Activated naive CD8-positive, alpha-beta T cell treated with anti-CD3 and anti-CD28 coated beads, Interleukin-2, amount 10 ng/mL, durations not matched to agents 7 days and 5 days (primary cell): ENCODE data around the gene LRRK1. TPM values are rescaled to one million over a fixed set of nuclear protein-coding genes. Genes with fewer than 3 reads are reported as not detected.
"Not testable (repeated sequence)": the region's sequence is repeated elsewhere in the genome, so short reads cannot be mapped to it uniquely, and the experiment has no call there.

Experiments used
- ATAC-seq: fragments of 150-1000 bp; cut with Tn5 transposase; one replicate; pipeline ENCODE4 v1.10.0; 2021; ENCODE audit warnings: low read depth, moderate library complexity
- POLR2A ChIA-PET: fragments of 350-600 bp; sonication (Branson Sonifier 250); formaldehyde crosslinking; loops from one replicate; lab custom pipeline; 2021; ENCODE audit warnings: antibody characterized with exemption; lab: Charles Lee
- DNase-seq: peaks from one replicate; pipeline ENCODE4 v3.0.0; 2021
- H3K27ac Mint-ChIP-seq: one replicate; pipeline ENCODE4 v1.8.0; 2022; ENCODE audit warnings: mild to moderate bottlenecking, mixed read lengths
- H3K27me3 Mint-ChIP-seq: one replicate; pipeline ENCODE4 v1.8.0; 2022; ENCODE audit warnings: mild to moderate bottlenecking, moderate library complexity, mixed read lengths
- H3K36me3 Mint-ChIP-seq: one replicate; pipeline ENCODE4 v1.8.0; 2021; ENCODE audit warnings: mild to moderate bottlenecking, mixed read lengths
- H3K4me1 Mint-ChIP-seq: one replicate; pipeline ENCODE4 v1.8.0; 2021; ENCODE audit warnings: mixed read lengths
- H3K4me3 Mint-ChIP-seq: one replicate; pipeline ENCODE4 v1.8.0; 2022; ENCODE audit warnings: mild to moderate bottlenecking, moderate library complexity, mixed read lengths
- H3K9me3 Mint-ChIP-seq: one replicate; pipeline ENCODE4 v1.8.0; 2021; ENCODE audit warnings: mixed read lengths
- total RNA-seq, 2 experiments: library from RNA; stranded (reverse); gene quantifications; one replicate each; pipeline ENCODE4 v1.2.3, GENCODE V29; 2021

LRRK1 gene
- total RNA-seq, 2 experiments from 2014 or later = 0.48 to 0.97 TPM

- peaks cover 6% of the 10 kb centered on the region for H3K27me3 Mint-ChIP-seq
- DNase-seq = no peak
- peaks cover 9% of the 10 kb centered on the region for H3K4me1 Mint-ChIP-seq
- H3K36me3 Mint-ChIP-seq = no peaks in the 10 kb centered on the region
- no peaks in the 10 kb centered on the region for H3K9me3 Mint-ChIP-seq
- POLR2A ChIA-PET = no interaction called here
- no peak overlapping the region for H3K4me3 Mint-ChIP-seq
- H3K27ac Mint-ChIP-seq = no peak overlapping the region
- ATAC-seq = no peak
Measured at GRCh38 chr15:101071651-101072050, 152.5 kb downstream of the LRRK1 start.

- H3K4me1 Mint-ChIP-seq, POLR2A ChIA-PET, H3K27me3 Mint-ChIP-seq, H3K4me3 Mint-ChIP-seq, H3K27ac Mint-ChIP-seq, DNase-seq, H3K36me3 Mint-ChIP-seq, H3K9me3 Mint-ChIP-seq, ATAC-seq: not testable (repeated sequence)
Measured at GRCh38 chr15:101072235-101072634, 153.1 kb downstream of the LRRK1 start.

- H3K9me3 Mint-ChIP-seq, POLR2A ChIA-PET, H3K27ac Mint-ChIP-seq: not testable (repeated sequence)
Measured at GRCh38 chr15:101077806-101078668, 158.9 kb downstream of the LRRK1 start.

GRCh38 chr15:101078669-101079323 lies 159.6 kb downstream of the LRRK1 start:
- H3K27me3 Mint-ChIP-seq = peaks cover 8% of the 10 kb centered on the region
- POLR2A ChIA-PET = no interaction called here
- H3K9me3 Mint-ChIP-seq = no peaks in the 10 kb centered on the region
- ATAC-seq (no peak), DNase-seq (no peak)
- no peak overlapping the region for H3K27ac Mint-ChIP-seq
- H3K36me3 Mint-ChIP-seq = no peaks in the 10 kb centered on the region
- H3K4me3 Mint-ChIP-seq = no peak overlapping the region
- no peaks in the 10 kb centered on the region for H3K4me1 Mint-ChIP-seq

More at GRCh38 chr15:101077806-101078668, 158.9 kb downstream of the LRRK1 start:
- not testable (repeated sequence) for H3K27me3 Mint-ChIP-seq, H3K36me3 Mint-ChIP-seq, H3K4me3 Mint-ChIP-seq, ATAC-seq, H3K4me1 Mint-ChIP-seq, DNase-seq

GRCh38 chr15:101081900-101082299 lies 162.7 kb downstream of the LRRK1 start:
- no peak for DNase-seq
- no peak for ATAC-seq
- H3K9me3 Mint-ChIP-seq = no peaks in the 10 kb centered on the region
- H3K4me3 Mint-ChIP-seq = no peak overlapping the region
- no peaks in the 10 kb centered on the region for H3K4me1 Mint-ChIP-seq
- no peak overlapping the region for H3K27ac Mint-ChIP-seq
- no peaks in the 10 kb centered on the region for H3K36me3 Mint-ChIP-seq
- POLR2A ChIA-PET = no interaction called here
- peaks cover 12% of the 10 kb centered on the region for H3K27me3 Mint-ChIP-seq

GRCh38 chr15:101083336-101084045 lies 164.3 kb downstream of the LRRK1 start:
- ATAC-seq = no peak
- POLR2A ChIA-PET = no interaction called here
- no peaks in the 10 kb centered on the region for H3K9me3 Mint-ChIP-seq
- no peaks in the 10 kb centered on the region for H3K36me3 Mint-ChIP-seq
- no peak for DNase-seq
- peaks cover 12% of the 10 kb centered on the region for H3K27me3 Mint-ChIP-seq
- H3K27ac Mint-ChIP-seq = no peak overlapping the region
- no peaks in the 10 kb centered on the region for H3K4me1 Mint-ChIP-seq
- no peak overlapping the region for H3K4me3 Mint-ChIP-seq

- Mint-ChIP-seq H3K4me1 (peaks cover 5% of the 10 kb centered on the region), H3K27ac (no peak overlapping the region), H3K4me3 (no peak overlapping the region), H3K36me3 (peaks cover 3% of the 10 kb centered on the region), H3K9me3 (no peaks in the 10 kb centered on the region), H3K27me3 (peaks cover 12% of the 10 kb centered on the region)
- POLR2A ChIA-PET = no interaction called here
- DNase-seq = no peak
- no peak for ATAC-seq
Measured at GRCh38 chr15:101084801-101085200, 165.6 kb downstream of the LRRK1 start.

- no peak overlapping the region for H3K27ac Mint-ChIP-seq
- H3K4me3 Mint-ChIP-seq = no peak overlapping the region
- peaks cover 12% of the 10 kb centered on the region for H3K27me3 Mint-ChIP-seq
- ATAC-seq = no peak
- H3K9me3 Mint-ChIP-seq = no peaks in the 10 kb centered on the region
- H3K36me3 Mint-ChIP-seq = peaks cover 3% of the 10 kb centered on the region
- H3K4me1 Mint-ChIP-seq = peaks cover 8% of the 10 kb centered on the region
- POLR2A ChIA-PET = no interaction called here
- no peak for DNase-seq
Measured at GRCh38 chr15:101085311-101085700, 166.1 kb downstream of the LRRK1 start.

GRCh38 chr15:101086394-101087171 lies 167.4 kb downstream of the LRRK1 start:
- H3K36me3 Mint-ChIP-seq = peaks cover 5% of the 10 kb centered on the region
- no peak overlapping the region for H3K4me3 Mint-ChIP-seq
- no peak overlapping the region for H3K27ac Mint-ChIP-seq
- H3K27me3 Mint-ChIP-seq = peaks cover 12% of the 10 kb centered on the region
- POLR2A ChIA-PET = no interaction called here
- no peak for DNase-seq
- peaks cover 3% of the 10 kb centered on the region for H3K9me3 Mint-ChIP-seq
- H3K4me1 Mint-ChIP-seq = peaks cover 14% of the 10 kb centered on the region
- no peak for ATAC-seq

- ATAC-seq (no peak), DNase-seq (no peak)
- no peak overlapping the region for H3K4me3 Mint-ChIP-seq
- peaks cover 3% of the 10 kb centered on the region for H3K9me3 Mint-ChIP-seq
- H3K36me3 Mint-ChIP-seq = peaks cover 5% of the 10 kb centered on the region
- peaks cover 14% of the 10 kb centered on the region for H3K4me1 Mint-ChIP-seq
- peaks cover 9% of the 10 kb centered on the region for H3K27me3 Mint-ChIP-seq
- H3K27ac Mint-ChIP-seq = no peak overlapping the region
- POLR2A ChIA-PET = interaction anchor here (1.6 kb wide), 1 partner anchor 165 kb away, joined by 5 read pairs; the partner anchor contains the start of gene CHSY1
Measured at GRCh38 chr15:101087172-101087769, 168.1 kb downstream of the LRRK1 start.

- peaks cover 14% of the 10 kb centered on the region for H3K4me1 Mint-ChIP-seq
- H3K27me3 Mint-ChIP-seq = peaks cover 9% of the 10 kb centered on the region
- ATAC-seq (no peak), DNase-seq (no peak)
- peaks cover 5% of the 10 kb centered on the region for H3K36me3 Mint-ChIP-seq
- peak overlapping the region; percentile 12 for H3K27ac Mint-ChIP-seq
- no peak overlapping the region for H3K4me3 Mint-ChIP-seq
- POLR2A ChIA-PET = interaction anchor here (1.6 kb wide), 1 partner anchor 164 kb away, joined by 5 read pairs; the partner anchor contains the start of gene CHSY1
- H3K9me3 Mint-ChIP-seq = peaks cover 3% of the 10 kb centered on the region
Measured at GRCh38 chr15:101088271-101088670, 169.1 kb downstream of the LRRK1 start.

GRCh38 chr15:101088788-101089578 lies 169.8 kb downstream of the LRRK1 start:
- DNase-seq = peak; percentile 93
- Mint-ChIP-seq H3K9me3 (peaks cover 3% of the 10 kb centered on the region), H3K4me3 (no peak overlapping the region), H3K27me3 (peaks cover 5% of the 10 kb centered on the region), H3K27ac (peak overlapping the region; percentile 6), H3K4me1 (peaks cover 19% of the 10 kb centered on the region), H3K36me3 (peaks cover 5% of the 10 kb centered on the region)
- peak; percentile 85 for ATAC-seq
- POLR2A ChIA-PET = interaction anchor here (1.2 to 1.6 kb wide), 2 partner anchors 37 to 163 kb away, joined by 4 to 5 read pairs; partner anchors contain the start of gene CHSY1
